GM19025 (cell line): Measurements from ENCODE around the gene ACP4.
"Not testable (repeated sequence)": the region's sequence is repeated elsewhere in the genome, so short reads cannot be mapped to it uniquely, and the experiment has no call there.

Experiments
- ATAC-seq: cut with Tn5 transposase; IDR thresholded peaks from one replicate; pipeline ENCODE4 v1.9.1; 2021; ENCODE audit warnings: mild to moderate bottlenecking, low read depth, moderate library complexity; ENCODE audit not compliant: unreplicated experiment

The ACP4 gene, protein sequence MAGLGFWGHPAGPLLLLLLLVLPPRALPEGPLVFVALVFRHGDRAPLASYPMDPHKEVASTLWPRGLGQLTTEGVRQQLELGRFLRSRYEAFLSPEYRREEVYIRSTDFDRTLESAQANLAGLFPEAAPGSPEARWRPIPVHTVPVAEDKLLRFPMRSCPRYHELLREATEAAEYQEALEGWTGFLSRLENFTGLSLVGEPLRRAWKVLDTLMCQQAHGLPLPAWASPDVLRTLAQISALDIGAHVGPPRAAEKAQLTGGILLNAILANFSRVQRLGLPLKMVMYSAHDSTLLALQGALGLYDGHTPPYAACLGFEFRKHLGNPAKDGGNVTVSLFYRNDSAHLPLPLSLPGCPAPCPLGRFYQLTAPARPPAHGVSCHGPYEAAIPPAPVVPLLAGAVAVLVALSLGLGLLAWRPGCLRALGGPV

GRCh38 chr19:50790396-50790795 is at the start of gene ACP4:
ACP4 (plus strand) TSS chr19:50790415; CDS start chr19:50790415, 0 bp downstream.
- no peak for ATAC-seq

DNA sequence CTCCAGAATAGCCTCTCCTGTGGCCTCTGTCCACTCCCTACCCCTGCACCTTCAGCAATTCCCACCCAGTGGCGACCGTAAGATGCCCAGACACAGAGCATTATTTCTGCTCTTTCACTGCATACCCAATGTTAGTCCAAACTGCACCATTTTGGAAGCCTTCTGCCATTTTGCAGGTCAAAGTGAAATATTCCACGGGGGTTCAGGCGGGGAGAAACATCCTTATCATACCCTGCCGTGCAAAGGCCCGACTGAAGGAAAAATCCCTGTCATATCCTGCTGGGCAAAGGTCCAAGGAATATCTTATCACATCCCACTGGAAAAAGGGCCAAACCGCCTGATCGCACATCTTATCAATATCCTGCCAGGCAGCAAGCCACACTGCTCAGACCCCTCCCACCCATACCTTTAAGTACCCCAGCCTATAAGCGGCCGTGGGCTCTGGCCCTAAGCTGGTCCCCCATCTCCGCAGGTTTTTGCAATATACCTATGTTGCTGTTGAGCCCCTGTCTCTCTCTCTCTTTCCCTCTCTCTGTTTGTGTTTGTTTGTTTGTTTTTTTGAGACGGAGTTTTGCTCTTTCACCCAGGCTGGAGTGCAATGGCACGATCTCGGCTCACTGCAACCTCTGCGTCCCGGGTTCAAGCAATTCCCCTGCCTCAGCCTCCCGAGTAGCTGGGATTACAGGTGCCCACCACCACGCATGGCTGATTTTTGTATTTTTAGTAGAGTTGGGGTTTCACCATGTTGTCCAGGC is 48.9 kb upstream of the ACP4 start:
- ATAC-seq: no peak

DNA sequence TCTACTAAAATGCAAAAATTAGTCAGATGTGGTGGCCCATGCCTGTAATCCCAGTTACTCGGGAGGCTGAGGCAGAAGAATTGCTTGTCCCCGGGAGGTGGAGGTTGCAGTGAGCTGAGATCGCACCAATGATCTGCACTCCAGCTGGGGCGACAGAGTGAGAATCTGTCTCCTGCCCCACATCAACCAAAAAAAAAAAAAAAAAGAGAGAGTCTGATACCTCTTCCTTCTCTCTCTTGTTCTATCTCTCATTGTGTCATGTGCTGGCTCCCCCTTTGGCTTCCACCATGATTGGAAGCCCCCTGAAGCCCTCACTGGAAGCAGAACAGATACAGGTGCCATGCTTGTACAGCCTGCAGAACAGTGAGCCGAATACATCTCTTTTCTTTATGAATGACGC is 46.7 kb upstream of the ACP4 start:
- no peak for ATAC-seq

DNA sequence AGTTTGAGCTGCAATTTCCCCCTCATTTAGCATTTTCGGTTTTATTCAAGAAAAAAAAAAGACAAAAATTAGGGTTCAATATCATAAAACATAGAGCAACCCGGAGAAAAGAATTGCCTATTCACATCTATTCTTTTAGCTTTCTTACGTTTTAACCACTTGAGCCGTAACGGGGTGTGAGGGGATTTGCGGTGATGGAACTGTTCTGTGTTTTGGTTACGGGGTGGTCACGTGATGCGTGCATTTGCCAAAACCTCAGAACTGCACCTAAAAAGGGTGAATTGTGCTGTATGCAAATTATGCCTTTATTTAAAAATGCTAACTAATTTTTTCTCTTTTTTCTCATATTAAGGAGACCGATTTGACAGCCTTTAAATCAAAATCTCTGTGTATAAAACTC is 45.0 kb upstream of the ACP4 start:
- ATAC-seq: no peak

DNA sequence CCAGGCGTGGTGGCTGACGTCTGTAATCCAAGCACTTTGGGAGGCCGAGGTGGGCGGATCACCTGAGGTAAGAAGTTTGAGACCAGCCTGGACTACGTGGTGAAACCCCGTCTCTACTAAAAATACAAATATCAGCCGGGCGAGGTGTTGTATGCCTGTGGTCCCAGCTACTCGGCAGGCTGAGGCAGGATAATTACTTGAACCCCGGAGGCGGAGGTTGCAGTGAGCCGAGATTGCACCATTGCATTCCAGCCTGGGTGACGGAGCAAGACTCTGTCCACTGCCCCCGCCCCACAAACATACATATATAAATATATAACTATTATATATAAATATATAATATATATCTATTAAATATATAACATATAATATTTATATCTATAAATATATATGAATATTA is 43.1 kb upstream of the ACP4 start:
- ATAC-seq: not testable (repeated sequence)

- no peak for ATAC-seq
These were observed 40.7 kb upstream of the ACP4 start for GRCh38 chr19:50749490-50749889.

DNA sequence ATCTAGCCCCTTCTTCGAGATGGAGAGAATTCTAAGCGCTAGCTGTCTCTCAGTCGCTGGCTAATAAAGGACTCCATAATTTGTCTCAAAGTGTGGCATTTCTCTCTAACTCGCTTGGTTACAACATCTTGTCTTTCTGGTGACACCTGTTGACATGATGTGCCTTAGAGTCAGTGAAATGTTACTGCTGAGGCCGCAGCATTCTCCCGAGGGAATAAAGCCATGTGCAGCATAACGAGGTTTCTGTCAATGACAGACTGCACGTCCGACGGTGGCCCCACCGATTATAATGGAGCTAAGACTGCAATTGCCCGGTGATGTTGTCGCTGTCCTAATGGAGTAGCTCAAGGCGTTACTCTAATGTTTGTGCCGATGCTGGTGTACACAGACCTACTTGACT is 40.2 kb upstream of the ACP4 start:
- ATAC-seq: no peak

GRCh38 chr19:50753879-50754278 is 36.3 kb upstream of the ACP4 start:
- ATAC-seq: no peak

GRCh38 chr19:50756244-50756643 is 34.0 kb upstream of the ACP4 start:
- ATAC-seq: not testable (repeated sequence)

DNA sequence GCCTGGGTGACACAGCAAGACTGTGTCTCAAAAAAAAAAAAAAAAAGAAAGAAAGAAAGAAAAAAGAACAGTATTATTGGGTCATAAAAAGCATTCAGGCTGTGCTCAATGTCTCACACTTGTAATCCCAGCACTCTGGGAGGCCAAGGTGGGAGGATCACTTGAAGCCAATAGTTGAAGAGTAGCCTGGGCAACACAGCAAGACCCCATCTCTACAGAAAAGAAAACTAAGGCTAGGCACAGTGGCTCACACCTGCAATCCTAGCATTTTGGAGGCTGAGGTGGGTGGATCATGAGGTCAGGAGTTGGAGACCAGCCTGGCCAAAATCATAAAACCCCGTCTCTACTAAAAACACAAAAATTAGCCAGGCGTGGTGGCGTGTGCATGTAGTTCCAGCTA is 32.6 kb upstream of the ACP4 start:
- ATAC-seq: not testable (repeated sequence)

DNA sequence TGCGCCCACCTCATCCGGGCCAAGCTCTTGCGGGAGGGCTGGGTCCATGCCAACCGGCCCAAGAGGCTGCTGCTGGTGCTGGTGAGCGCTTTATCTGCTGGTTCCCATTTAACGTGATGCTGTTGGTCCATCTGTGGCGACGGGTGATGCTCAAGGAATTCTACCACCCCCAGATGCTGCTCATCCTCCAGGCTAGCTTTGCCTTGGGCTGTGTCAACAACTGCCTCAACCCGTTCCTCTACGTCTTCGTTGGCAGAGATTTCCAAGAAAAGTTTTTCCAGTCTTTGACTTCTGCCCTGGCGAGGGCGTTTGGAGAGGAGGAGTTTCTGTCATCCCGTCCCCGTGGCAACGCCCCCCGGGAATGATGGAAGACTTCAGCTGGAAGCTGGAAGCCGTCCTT is 31.1 kb upstream of the ACP4 start:
- not testable (repeated sequence) for ATAC-seq

- ATAC-seq: no peak
These were observed 30.3 kb upstream of the ACP4 start for GRCh38 chr19:50759886-50760285.

DNA sequence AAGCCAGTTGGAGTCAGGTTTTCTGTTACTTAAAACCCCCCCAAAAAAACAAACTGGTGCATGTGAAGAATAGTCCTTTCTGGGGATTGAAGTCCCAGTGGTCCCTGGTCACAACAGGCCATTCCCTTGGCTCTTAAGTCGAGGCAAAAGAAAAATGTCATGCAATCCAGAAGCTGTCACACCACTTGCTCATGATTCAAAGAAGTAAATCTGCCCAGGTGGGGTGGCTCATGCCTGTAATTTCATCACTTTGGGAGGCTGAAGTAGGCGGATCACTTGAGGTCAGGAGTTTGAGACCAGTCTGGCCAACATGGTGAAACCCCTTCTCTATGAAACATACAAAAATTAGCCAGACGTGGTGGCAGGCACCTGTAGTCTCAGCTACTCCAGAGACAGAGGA is 28.7 kb upstream of the ACP4 start:
- not testable (repeated sequence) for ATAC-seq

DNA sequence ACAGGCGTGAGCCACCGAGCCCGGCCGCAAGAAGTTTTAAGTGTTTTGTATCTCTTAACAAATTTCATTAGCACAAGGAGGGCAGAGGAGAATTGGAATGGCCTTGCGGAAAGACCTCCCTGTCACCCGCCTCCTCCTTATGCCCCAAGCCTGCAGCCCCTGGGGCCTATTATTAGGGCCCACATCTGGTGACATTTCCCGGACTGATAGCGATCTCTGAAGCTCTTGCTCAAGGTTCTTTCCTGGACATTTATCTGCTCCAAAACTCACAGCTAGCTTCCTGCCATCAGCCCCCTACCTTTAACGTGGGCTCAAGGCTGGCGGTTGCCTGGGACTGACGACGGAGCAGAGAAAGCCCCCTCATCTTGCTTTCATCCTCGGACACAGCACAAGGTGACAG is 26.7 kb upstream of the ACP4 start:
- ATAC-seq: not testable (repeated sequence)

DNA sequence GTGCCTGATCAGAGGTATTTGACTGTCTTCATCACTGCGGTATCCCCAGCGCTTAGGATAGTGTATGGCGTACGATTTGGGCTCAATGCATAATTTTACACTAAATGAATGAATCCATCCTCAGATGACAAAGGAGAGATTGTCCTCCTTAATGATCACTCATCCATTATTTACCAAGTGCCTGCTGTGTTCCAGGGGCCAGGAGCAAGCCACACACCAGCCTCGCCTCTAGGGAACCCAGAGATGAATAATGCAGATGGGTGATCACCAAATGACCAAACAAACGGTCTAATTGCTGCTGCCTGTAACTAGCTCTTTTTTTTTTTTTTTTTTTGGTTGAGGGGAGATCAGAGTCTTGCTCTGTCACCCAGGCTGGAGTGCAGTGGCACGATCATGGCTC is 25.8 kb upstream of the ACP4 start:
- no peak for ATAC-seq

- ATAC-seq: not testable (repeated sequence)
These were observed 23.5 kb upstream of the ACP4 start for GRCh38 chr19:50766746-50767145.

DNA sequence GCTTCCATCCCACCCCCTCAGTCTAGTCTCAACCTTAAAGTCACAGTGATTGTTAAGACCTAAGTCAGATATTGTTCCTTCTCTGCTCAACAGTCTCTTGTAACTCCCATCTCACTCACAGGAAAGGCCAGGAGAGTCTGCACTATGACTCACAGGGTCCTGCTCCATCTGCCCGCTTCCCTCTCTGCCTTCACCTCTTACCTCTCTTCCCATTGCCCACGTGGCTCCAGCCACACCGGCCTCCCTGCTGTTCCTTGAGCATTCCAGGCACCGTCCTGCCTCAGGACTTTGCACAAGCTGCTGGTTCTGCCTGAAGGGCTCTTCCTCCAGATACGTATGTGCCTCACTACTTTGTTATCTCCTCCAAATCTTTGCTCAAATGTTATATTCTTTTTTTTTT is 23.0 kb upstream of the ACP4 start:
- ATAC-seq: not testable (repeated sequence)

DNA sequence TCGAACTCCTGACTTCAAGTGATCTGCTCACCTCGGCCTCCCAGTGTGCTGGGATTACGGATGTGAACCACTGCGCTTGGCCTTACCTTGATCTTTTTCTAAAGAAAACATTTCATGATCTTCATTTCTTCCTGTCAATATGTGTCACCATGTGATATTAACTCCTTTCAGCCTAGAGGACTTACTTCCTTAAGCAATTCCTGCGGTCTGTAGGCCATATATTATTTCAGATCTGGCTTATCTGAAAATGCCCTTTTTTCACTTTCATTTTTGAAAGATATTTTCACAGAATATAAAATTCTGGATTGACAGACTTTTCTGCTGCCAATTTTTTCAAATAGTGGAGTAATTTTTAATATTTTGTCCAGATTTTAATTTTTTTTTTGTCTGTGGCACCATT is 21.9 kb upstream of the ACP4 start:
- no peak for ATAC-seq

- not testable (repeated sequence) for ATAC-seq
These were observed 20.1 kb upstream of the ACP4 start, which contains the start of gene GPR32 for GRCh38 chr19:50770164-50770563. GPR32 (plus strand) TSS chr19:50770464; CDS start chr19:50770601, 137 bp downstream.

- no peak for ATAC-seq
These were observed 19.3 kb upstream of the ACP4 start for GRCh38 chr19:50770888-50771287.

- no peak for ATAC-seq
These were observed 17.7 kb upstream of the ACP4 start for GRCh38 chr19:50772476-50772875.

DNA sequence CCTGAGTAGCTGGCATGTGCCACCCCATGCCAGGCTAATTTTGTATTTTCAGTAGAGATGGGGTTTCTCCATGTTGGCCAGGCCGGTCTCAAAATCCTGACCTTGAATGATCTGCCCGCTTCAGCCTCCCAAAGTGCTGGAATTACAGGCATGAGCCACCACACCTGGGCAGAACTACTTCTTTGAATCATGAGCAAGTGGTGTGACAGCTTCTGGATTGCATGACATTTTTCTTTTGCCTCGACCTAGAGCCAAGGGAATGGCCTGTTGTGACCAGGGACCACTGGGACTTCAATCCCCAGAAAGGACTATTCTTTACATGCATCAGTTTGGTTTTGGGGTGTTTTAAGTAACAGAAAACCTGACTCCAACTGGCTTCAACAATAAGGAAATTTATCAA is 17.3 kb upstream of the ACP4 start:
- ATAC-seq: not testable (repeated sequence)
